DOHH2 (cell line): Measurements from ENCODE around the gene FIBCD1.

Experiments used
- EZH2phosphoT487 ChIP-seq: fragments of 200-600 bp; sonication (generic); IDR thresholded peaks from 2 replicates; pipeline ENCODE4 v1.6.1; 2017; ENCODE audit warnings: borderline replicate concordance, mild to moderate bottlenecking, antibody characterized with exemption, low read length, moderate library complexity, mixed read lengths
- TF ChIP-seq, protein P1 (sequence below): fragments of 200-600 bp; sonication (generic); IDR thresholded peaks from one replicate; pipeline ENCODE4 v1.5.1; 2014; ENCODE audit warnings: antibody characterized with exemption, mild to moderate bottlenecking, low read depth, low read length; ENCODE audit not compliant: poor library complexity, severe bottlenecking

DNA sequence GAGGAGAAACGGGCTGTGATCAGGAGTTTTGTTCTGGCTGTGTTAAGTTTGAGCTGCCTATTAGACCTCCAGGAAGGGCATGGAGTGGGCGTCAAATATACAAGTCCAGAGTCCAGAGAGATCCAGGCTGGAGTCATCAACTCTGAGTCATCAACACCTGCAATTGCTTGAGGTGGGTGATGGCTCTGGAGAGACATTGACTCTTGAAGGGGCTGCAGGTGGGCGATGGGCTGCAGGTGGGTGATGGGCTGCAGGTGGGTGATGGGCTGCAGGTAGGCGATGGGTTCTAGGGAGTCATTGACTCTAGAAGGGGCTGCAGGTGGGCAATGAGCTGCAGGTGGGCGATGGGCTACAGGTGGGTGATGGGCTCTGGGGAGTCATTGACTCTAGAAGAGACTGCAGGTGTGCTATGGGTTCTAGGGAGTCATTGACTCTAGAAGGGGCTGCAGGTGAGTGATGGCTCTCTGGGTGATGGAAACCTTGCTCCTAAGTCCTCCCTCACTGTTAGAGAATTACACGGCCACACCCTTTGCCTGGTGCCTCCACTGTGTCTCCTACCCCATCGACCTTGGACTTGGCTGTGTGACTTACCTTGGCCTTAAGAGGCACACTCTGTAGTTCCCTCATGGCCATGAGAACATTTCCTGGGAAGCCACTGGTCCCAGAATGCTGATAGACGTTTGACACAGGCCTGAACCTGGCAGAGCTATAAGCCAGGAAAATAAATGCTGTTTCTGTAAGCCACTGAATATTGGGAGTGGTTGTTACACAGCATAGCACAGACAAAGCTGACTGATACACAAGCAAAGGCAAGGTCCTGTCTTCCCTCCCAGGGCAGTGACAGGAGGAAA, 10.4 kb upstream of the FIBCD1 start:
- TF ChIP-seq, protein P1, sequence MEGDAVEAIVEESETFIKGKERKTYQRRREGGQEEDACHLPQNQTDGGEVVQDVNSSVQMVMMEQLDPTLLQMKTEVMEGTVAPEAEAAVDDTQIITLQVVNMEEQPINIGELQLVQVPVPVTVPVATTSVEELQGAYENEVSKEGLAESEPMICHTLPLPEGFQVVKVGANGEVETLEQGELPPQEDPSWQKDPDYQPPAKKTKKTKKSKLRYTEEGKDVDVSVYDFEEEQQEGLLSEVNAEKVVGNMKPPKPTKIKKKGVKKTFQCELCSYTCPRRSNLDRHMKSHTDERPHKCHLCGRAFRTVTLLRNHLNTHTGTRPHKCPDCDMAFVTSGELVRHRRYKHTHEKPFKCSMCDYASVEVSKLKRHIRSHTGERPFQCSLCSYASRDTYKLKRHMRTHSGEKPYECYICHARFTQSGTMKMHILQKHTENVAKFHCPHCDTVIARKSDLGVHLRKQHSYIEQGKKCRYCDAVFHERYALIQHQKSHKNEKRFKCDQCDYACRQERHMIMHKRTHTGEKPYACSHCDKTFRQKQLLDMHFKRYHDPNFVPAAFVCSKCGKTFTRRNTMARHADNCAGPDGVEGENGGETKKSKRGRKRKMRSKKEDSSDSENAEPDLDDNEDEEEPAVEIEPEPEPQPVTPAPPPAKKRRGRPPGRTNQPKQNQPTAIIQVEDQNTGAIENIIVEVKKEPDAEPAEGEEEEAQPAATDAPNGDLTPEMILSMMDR, result no peak
- no peak for TF ChIP-seq EZH2phosphoT487
